GM19193 (cell line): ENCODE measurements around the gene CFAP61.

Source experiments
- POLR2A ChIP-seq: IDR thresholded peaks from 4 replicates; pipeline ENCODE4 v1.6.1; 2011; ENCODE audit not compliant: insufficient read depth, insufficient read length; ENCODE audit errors: extremely low read depth

The CFAP61 gene

DNA sequence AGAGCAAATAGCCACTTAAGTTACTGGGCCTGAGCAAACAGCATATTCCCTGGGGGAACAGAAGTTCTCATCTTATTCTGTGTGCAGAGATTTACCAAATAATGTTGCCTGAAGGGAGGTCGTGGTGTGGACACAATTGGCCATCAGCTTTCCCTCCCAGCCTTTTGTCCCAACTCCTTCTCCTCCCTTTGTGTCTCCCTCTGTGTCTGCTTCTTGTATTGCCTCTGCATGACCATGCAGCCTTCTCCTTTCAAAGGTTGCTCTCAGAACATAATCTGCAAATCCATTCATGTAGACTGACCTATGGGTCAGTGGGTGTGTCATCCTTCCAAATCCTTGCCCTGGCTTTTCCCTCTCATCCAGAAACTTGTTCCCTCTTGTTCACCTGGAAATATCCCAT, 165.3 kb downstream of the CFAP61 start:
- TF ChIP-seq POLR2A = no peak

DNA sequence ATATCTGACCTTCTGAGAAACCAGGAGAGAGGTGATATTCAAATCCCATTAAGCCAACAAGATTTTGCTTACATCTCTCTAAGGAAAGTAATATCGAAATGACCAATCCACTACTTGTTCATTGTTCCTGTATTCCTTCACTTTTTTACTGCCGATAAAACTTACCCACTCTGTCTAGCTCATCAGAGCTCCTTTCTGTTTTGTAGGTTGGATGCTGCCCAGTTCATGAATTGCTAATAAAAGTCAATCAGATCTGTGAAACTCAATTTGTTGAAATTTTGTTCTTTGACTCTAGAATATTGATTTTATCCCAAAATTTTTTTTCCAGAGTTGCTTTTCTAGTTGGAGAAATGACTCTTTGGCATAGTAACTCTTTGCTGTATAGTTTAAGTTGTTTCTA, 166.7 kb downstream of the CFAP61 start:
- no peak for TF ChIP-seq POLR2A

DNA sequence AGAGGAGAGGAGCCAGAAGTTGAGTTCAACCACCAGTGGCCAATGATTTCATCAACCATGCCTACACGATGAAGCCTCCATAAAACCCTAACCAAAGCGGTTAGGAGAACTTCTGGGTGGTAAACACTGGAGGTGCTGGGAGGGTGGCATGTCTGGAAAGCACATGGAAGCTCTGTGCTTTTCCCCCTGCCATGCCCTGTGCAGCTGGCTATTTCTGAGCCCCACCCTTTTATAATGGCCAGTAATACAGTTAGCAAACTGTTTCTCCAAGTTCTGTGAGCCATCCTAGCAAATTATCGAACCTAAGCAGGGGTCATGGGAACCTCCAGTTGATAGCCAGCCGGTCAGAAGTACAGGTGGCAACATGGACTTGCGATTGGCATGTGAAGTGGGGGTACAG, 167.8 kb downstream of the CFAP61 start:
- TF ChIP-seq POLR2A = no peak

DNA sequence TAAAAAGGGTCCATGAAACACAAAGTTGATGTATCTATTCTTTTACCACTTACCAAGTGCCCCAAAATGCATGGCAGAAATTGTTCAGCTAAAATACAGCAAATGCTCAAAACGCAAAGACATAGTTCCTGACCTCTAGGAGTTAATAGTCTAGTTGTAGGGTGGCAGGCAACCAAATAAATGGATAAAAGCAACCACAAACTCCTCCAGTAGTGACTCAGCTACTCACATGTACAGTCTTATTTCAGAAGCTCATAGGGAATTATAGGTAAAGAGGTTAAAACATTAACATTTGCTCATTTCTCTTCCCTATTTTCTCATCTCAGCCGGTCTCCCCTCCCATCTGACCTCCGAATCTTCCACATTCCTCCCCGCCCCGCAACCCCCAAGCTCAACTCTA, 171.6 kb downstream of the CFAP61 start:
- no peak for TF ChIP-seq POLR2A

DNA sequence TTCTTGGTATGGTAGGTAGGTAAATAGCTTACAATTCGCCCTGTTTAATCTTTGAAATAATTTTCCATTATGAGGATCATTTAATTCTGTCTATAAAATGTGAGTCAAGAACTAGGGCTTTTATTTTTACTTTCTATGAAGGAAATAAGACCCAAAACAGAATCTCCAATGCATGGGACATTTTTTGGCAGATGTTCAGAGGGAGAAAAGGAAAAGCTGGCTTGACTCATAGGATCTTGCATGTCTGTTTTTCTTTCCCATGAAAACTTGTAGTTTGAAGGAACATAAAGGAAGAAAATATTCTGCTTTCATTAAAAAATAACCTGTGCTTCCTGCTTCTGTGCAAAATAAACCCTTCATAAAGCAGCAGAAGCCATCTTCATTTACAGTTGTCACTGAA, 172.5 kb downstream of the CFAP61 start:
- no peak for TF ChIP-seq POLR2A

DNA sequence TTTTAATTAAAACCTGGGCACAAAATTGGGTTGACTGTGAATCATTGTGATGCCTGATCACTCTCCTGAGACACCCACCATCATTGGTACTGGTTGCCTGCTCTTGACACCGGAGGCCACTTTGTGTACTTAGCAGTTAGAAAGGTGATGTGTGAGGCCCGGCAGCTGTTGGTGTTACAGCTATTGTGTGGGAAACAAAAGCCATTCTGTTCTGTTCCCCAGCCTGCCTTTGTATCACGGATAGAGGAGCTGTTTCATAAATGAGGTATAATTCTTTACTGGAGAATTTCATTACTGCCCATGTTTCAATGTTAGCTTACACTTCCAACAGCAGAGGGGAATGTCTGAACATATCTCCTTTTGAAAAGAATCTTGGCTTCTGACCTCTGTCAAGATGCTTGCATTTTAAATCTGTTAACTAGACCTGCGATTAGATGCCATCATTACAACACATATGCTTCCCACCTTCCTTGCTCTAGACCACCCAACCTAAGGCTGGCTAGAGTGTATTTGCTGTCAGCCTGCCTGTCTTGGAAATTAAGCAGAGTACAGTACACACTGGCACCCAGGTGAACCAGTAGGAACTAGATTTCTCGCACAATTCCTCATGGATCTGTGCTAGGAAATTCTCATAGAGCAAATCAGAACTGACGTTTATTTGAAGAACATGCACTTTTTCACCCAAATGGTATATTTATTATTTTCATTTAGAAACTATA, 173.2 kb downstream of the CFAP61 start:
- TF ChIP-seq POLR2A = no peak

DNA sequence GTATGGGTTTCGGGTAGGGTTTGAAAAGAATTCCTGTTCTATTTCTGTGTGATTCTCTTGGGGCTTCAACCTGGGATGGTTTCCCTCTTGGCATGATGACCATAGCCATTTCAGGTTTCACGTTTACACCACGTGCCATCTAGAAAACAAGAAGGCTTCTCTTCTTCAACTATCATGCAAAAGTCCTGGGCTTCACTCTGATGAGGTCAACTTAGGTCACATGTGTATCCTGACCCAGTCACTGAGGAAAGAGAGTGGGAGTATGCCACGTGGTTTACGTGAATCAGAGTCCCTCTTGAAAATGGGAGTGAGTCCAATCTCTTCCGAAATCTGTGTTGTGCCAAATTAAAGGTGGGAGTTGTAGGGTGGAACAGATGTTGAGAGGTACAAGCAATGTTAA, 174.2 kb downstream of the CFAP61 start:
- no peak for TF ChIP-seq POLR2A

DNA sequence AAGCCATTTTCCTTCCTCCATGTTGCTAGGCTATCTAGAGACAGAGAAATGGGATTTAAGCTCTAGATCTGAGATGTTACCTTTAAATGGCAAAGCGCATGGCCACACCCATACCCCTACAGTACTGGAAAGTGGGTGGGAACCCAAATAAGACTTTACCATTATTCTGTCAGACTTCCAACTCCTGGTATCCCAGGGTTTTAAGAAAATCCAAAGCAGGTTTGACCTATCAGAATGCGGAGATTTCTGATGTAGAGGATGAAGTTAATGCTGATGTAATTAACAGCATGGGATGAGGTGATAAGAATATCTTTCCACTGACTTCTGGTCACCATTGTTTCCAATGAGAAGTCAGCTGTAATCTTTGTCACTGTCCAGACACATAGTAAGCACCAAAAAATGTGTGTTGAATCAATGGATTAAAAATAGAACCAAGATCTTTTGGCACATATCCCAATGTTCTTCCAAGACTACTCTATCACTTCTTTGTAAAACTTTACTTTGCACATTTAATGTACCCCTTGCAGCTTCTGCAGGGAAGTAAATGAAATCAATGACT, 174.8 kb downstream of the CFAP61 start:
- TF ChIP-seq POLR2A = no peak

DNA sequence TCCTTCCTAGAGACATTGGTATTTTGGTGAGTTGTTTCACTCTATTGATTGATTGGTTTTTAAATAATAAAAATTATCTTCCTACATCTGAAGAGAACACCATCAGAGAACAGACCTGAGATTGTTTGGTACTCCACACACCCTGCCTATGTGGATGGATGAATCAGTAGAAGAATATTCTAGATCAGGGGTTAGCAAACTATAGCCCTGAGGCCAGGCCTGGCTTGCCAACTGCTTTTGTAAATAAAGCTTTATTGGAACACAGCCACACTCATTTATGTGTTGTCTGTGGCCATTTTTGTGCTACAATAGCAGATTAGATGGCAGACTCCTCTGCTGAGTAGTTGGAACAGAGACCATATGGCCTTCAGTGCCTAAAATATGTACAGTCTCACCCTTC, 176.0 kb downstream of the CFAP61 start:
- TF ChIP-seq POLR2A = no peak

DNA sequence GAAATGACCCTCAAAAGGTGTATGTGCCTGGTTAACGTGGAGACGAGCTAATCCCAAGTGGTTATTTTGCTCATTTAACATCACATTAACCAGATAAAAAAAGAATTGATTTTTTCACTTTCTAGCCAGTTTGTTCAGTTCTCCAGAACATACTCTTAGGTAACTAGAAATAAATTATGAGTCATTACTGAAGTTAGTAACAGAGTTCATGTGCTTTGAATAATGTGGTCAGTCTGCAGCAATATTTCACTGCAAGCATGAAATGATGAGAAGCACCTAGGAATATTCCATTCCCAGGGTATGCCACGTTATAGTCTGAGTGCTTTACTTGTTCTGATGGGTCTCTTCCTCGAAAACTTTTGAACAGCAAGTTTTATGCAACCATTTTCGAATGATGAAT, 177.3 kb downstream of the CFAP61 start:
- no peak for TF ChIP-seq POLR2A

DNA sequence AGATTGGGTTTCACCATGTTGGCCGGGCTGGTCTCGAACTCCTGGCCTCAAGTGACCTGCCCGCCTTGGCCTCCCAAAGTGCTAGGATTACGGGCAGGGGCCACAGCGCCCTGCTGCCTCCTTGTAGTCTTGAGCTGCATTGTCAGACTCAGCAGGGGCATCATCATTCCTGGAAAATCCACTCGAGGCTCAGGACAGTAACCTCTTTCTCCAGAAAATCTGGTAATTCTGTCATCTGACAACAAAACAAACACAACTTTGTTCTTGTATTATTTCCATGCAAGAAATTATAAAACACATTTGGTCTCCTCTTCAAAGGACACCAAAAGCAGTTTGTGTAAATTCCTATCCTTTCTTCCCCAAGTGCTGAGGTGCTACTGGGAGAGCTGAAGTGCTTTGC, 178.4 kb downstream of the CFAP61 start:
- no peak for TF ChIP-seq POLR2A

DNA sequence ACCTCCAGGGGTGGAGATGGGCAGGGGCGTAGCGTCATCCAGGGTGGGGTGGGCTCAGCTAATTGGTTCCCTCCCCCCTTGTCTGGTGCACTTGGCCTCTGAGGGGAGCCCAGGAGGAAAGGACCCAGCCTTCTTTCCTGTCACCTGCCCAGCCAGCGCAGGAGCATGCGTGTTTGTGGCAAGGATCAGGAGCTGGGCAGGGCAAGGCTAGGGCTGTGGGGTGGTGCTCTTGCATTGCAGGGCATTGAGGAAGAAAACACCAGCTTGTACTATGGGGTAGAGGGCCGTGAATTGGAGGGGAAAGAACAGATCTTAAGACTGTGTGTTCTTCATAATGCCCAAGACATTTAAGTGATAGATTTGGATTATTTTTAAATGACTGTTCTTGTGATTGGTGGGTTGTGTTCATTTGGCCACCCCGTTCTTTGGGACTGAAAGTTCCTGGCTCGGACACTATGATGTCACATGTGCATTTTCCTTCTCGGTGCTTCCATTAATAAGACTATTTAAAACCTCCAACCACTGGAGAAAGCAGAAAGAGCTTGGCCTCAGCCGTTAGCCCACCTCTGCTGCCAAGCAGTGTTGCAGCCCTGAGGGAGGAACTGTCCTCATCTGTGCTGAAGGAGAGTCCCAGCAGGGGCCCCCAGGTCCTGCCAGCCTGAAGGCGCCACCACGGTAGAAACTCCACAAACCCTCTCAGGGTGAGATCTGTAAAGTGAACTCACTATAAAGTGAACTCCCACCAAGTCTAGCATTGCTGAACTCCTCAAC, 179.4 kb downstream of the CFAP61 start:
- TF ChIP-seq POLR2A = no peak

DNA sequence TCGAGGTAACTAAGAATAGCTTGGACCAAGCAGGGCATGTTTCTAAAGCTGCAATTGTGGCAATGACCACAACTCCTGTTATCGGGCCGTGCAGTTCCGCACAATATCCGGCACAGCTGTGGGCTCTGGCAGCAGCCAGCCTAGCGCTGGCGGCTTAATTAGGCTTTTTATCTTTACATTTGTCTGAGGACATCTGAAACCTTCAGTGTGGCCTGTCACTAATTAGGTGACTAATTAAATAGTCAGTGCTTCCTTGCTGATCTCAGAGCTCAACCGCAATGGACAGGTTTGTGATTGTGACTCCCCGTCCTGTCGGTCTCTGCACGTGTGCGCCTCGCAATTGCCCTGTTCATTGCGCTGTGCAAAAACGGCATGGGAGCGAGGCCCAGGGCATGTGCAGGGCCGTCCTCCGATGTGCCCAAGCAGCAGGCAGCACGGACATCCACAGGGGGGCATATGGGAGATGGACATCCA, 180.7 kb downstream of the CFAP61 start:
- TF ChIP-seq POLR2A = no peak

DNA sequence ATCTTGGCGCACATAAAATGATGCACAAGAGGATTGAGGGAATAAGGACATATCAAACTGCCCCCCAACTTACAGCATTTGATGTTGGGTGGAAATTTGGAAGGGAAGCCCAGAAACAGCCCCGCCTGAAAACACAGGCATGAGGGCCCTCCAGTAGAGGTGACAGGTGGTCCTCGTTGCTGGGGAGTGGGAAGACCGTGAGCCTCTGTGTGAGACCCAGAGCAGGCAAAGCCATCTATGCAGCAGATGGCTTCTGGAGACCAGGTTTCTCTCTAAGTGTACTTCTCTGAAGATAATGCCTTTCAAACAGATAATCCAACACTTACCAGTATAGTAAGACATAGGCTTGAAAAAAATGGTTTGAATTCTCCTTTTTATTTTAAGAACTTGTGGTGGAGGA, 183.3 kb downstream of the CFAP61 start:
- TF ChIP-seq POLR2A = no peak

DNA sequence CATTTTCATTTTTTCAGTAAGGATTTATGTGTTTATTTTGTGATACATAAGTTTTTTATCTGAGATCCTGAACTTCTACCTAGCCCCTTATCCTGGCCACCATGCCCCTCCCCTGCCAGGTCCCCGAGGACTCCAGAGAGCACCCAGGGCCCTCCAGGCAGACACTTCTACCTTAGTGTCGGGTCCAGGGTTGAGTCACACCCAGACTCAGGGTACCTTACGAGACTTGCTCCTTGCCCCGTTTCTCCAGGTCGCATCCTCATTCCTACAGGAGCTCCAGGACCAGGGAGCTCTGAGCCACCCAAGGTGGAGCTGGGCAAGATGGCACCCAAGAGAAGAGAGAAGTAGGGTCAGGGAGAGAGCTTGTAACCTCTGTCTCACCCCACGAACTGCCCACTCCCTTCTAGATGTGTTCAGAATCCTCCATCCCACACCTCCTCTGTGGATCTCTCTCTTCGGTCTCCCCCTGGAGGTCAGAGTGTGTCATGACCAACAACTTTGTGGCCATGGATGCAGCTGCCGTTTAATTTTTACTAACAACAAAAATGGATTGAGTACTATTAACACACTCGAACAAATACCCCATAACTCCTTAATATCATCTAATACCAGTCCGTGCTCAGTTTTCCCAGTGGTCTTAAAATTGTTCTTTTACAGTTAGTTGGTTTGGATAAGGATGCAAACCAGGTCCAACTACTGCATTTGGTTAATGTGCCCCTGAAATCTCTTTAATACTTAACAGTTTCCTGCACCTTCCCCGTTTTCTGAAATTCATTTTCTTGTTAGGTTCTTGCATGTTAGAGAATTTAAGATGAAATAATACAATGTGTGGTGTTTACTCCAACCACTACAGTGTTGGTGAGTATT, 185.0 kb downstream of the CFAP61 start:
- TF ChIP-seq POLR2A = no peak
